Measurements from ENCODE around the gene DEPDC7.

DEPDC7 gene

GRCh38 chr11:33060271-33060670 is 44.6 kb downstream of the DEPDC7 start:
- no peak for DNase-seq

GRCh38 chr11:33062137-33062536 is 46.5 kb downstream of the DEPDC7 start:
- no peak for DNase-seq

GRCh38 chr11:33063326-33063881 is 47.7 kb downstream of the DEPDC7 start:
- DNase-seq: no peak

- DNase-seq: peak in 1 of 56 donors; percentile 2
Observed at GRCh38 chr11:33064033-33064825, 48.6 kb downstream of the DEPDC7 start.

DNA sequence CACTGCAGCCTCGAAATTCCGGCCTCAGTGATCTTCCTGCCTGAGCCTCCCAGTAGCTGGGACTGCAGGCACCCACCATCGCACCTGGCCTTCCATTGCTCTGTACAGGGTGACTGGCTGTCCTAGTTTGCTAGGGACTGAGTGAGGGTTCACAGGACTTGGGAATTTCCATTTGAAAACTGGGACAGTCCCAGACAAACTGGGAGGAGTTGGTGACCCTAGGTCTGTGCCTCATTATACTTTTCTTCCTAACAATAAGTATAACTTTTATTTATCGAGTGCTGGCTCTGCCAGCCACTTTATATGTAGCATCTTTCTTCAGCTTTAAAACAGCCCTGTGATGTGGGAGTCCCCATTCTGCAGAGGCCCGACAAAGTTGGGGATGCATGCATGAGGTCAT is 49.2 kb downstream of the DEPDC7 start:
- no peak for DNase-seq

GRCh38 chr11:33065445-33066178 is 49.9 kb downstream of the DEPDC7 start:
- DNase-seq: peak in 41 of 56 donors; percentile 6 to 73 (median 31)

- no peak for DNase-seq
Observed at GRCh38 chr11:33067294-33067693, 51.6 kb downstream of the DEPDC7 start.

DNA sequence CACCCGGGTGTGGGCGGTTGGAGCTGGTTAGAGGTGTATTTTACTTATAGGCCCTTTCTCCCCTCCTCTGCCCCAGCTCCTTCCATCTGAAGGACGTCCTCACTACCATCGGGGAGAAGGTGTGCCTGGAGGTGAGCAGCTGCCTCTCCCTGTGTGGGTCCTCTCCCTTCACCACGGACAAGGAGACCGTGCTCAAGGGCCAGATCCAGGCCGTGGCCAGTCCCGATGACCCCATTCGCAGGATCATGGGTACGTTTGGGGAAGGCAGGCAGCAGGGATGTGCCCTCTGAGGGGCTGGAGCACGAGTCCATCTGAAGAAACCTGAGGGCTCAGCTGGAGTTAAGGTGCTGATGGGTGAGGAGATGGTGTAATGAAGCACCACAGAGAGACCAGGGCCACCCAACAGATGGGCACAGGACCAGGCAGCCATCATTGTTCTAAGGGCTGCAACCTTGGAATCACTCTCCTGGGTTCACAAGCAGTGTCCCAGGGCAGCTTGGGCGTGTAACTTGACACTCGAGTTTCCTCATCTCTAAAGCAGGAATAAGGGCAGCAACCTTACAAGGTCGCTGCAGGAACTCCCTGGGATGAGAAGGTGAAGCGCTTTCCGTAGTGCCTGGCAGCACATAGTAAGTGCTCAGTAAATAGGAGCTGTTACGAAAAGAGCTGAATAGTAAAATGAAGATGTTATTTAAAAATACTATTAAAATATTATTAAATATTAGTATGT is 53.1 kb downstream of the DEPDC7 start:
- DNase-seq: no peak

DNA sequence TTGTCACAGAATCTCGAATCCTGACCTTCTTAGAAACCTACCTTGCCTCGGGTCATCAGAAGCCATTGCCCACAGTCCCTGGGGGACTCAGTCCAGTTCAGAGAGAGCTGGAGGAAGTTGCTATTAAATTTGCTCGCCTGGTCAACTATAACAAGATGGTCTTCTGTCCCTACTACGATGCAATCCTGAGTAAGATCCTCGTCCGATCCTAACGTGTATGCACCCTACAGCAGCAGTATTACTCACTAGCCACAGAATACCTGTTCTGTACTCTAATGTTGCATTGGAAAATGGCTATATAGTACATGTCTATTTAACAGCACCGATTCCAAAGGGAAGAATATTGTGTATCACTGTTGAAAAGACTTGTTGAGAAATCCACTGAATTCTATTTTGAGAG is 56.8 kb downstream of the DEPDC7 start:
- DNase-seq: no peak

All from amygdala (tissue), 56 donors.